Glutamatergic neuron (in vitro differentiated cells): ENCODE measurements around the gene KIAA0232. TPM values are rescaled to one million over a fixed set of nuclear protein-coding genes. Genes with fewer than 3 reads are reported as not detected.

ENCODE experiments used
- DNase-seq: peaks from one replicate; pipeline ENCODE4 v3.0.0; 2022
- H3K27ac Mint-ChIP-seq: one replicate; pipeline ENCODE4 v1.8.0; 2020; ENCODE audit warnings: mild to moderate bottlenecking, mixed read lengths, inconsistent platforms; ENCODE audit not compliant: unreplicated experiment
- H3K27me3 Mint-ChIP-seq: one replicate; pipeline ENCODE4 v1.8.0; 2020; ENCODE audit warnings: mild to moderate bottlenecking, moderate library complexity, mixed read lengths, inconsistent platforms; ENCODE audit not compliant: unreplicated experiment
- H3K36me3 Mint-ChIP-seq: one replicate; pipeline ENCODE4 v1.8.0; 2020; ENCODE audit warnings: mild to moderate bottlenecking, mixed read lengths, inconsistent platforms; ENCODE audit not compliant: unreplicated experiment
- H3K4me1 Mint-ChIP-seq: one replicate; pipeline ENCODE4 v1.8.0; 2020; ENCODE audit warnings: mild to moderate bottlenecking, low read depth, mixed read lengths, inconsistent platforms; ENCODE audit not compliant: unreplicated experiment
- H3K4me3 Mint-ChIP-seq: one replicate; pipeline ENCODE4 v1.8.0; 2020; ENCODE audit warnings: mild to moderate bottlenecking, mixed read lengths, inconsistent platforms; ENCODE audit not compliant: unreplicated experiment
- H3K9me3 Mint-ChIP-seq: one replicate; pipeline ENCODE4 v1.8.0; 2020; ENCODE audit warnings: mild to moderate bottlenecking, moderate library complexity, mixed read lengths, inconsistent platforms; ENCODE audit not compliant: unreplicated experiment
- total RNA-seq: library from RNA; stranded (reverse); fragmentation: NEBNext Ultra II Directional; extraction: Animal tissue kit (Norgen Biotek cat#: 25700); gene quantifications from one replicate; pipeline ENCODE4 v1.2.1, GENCODE V29; 2021; ENCODE audit not compliant: unreplicated experiment
- TF ChIP-seq, protein P1 (sequence below): fragments of 200-600 bp; sonication (generic); IDR thresholded peaks from one replicate; pipeline ENCODE4 v1.5.0; 2021; ENCODE audit not compliant: partially characterized antibody, unreplicated experiment

Gene KIAA0232
- total RNA-seq, 1 donor from 2014 or later: 64.4 TPM

DNA sequence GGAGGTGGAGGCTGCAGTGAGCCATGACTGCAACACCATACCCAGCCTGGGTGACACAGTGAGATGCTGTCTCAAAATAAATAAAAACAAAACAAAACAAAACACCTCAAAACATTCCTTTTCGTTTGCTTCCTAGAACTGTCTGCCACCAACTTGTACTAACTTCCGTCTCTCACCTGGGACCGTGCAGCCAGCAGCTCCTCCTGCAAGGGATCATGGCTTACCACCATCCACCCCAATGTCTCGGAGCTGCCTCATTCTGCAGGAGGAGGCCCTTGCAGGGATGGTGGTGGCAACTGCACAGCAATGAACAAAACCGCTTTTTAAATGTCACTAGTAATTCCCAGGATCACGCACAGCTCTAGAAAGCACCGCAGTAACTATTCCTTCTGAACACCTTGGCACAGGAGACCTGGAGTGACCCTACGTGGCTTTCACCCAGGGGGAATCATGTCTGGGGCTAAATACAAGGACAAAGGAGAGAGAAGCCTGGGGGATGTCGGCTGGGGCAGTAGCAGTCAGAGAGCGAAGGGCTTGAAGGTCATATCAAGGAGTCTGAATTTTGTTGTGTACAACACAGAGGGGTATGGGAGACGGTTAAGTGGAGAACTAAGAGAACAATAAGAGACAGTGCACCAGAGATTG lies 17.4 kb upstream of the KIAA0232 start:
- Mint-ChIP-seq H3K9me3 (peaks cover 2% of the 10 kb centered on the region), H3K4me1 (peaks cover 23% of the 10 kb centered on the region), H3K36me3 (peaks cover 4% of the 10 kb centered on the region), H3K27me3 (peaks cover 5% of the 10 kb centered on the region), H3K27ac (no peak overlapping the region), H3K4me3 (no peak overlapping the region)
- no peak for DNase-seq
- TF ChIP-seq, protein P1, sequence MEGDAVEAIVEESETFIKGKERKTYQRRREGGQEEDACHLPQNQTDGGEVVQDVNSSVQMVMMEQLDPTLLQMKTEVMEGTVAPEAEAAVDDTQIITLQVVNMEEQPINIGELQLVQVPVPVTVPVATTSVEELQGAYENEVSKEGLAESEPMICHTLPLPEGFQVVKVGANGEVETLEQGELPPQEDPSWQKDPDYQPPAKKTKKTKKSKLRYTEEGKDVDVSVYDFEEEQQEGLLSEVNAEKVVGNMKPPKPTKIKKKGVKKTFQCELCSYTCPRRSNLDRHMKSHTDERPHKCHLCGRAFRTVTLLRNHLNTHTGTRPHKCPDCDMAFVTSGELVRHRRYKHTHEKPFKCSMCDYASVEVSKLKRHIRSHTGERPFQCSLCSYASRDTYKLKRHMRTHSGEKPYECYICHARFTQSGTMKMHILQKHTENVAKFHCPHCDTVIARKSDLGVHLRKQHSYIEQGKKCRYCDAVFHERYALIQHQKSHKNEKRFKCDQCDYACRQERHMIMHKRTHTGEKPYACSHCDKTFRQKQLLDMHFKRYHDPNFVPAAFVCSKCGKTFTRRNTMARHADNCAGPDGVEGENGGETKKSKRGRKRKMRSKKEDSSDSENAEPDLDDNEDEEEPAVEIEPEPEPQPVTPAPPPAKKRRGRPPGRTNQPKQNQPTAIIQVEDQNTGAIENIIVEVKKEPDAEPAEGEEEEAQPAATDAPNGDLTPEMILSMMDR: no peak

DNA sequence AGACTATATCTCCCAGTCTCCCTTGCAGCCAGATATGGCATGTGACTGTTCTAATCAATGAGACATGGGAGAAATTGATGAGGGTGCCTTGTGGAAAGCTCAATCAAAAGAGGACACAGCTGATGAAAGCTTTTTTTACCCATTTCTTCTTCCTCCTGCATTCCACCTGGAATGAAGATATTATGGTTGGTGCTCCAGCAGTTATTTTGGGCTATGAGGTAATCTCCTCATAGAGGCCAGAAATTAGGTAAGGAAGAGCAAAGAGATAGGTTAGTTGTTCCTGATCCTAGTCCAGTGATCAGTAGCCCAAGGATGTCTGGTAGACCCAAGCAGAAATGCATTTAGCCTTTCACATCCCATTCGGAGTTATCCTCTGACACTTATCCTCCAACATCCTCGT lies 16.8 kb upstream of the KIAA0232 start:
- Mint-ChIP-seq H3K4me1 (peaks cover 24% of the 10 kb centered on the region), H3K27me3 (peaks cover 5% of the 10 kb centered on the region), H3K36me3 (peaks cover 4% of the 10 kb centered on the region), H3K27ac (no peak overlapping the region), H3K4me3 (no peak overlapping the region), H3K9me3 (peaks cover 2% of the 10 kb centered on the region)
- no peak for DNase-seq
- TF ChIP-seq, protein P1: no peak

DNA sequence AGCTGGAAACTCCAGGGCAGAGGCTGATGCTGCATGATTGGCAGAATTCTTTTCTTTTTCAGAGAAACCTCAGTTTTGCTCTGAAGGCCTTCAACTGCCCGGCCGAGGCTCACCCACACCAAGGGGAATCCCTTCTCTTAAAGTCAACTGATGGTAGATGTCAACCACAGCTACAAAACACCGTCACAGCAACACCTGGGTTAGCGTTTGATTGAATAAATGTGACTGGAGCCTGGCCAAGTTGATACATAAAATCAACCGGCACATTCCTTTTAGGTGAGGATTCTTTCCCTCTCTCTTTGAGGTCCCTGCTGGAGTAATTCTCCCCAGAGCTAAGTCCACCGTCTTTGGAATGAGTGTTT lies 15.2 kb upstream of the KIAA0232 start:
- Mint-ChIP-seq H3K27me3 (peaks cover 3% of the 10 kb centered on the region), H3K4me3 (no peak overlapping the region), H3K9me3 (no peaks in the 10 kb centered on the region), H3K27ac (no peak overlapping the region), H3K36me3 (no peaks in the 10 kb centered on the region), H3K4me1 (peaks cover 35% of the 10 kb centered on the region)
- TF ChIP-seq, protein P1: no peak
- DNase-seq: no peak

DNA sequence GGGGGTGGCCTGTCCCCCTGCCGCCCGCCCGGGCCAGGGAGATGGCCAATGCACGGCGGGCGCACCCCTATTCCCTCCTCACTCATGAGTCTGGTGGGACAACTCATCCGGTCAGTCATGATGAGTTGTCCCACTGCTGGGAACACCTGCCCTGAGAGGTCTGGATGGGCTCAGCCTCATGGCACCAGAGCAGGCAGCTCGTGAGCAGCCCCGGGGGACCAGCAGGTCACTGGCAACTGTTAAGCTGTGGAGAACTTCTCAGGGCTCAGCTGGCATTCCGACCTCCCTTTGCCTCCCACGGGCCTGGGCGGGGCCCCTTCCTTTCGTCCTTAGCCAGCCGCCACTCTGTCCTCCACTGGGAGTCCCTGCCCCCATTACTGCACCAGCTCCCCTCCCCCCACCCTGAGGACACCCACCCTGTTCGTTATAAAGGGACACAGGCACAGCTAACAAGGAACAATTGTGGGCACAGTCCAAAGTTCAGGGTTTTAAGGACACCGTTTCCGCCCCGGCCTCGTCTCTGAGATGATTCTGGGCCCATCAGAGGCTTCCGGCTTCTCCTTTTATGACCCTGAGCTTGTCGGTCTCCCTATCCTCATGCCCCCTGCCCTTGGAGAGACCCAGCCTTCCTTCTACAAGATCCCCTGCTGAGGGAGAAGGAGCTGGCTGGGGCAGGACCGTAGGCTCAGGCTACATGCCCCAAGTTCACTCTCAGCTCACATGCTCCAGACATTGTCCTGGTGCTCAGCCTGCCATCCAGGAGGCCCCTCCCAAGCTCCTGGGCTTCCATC lies 14.6 kb upstream of the KIAA0232 start:
- H3K4me3 Mint-ChIP-seq: no peak overlapping the region
- TF ChIP-seq, protein P1: no peak

DNA sequence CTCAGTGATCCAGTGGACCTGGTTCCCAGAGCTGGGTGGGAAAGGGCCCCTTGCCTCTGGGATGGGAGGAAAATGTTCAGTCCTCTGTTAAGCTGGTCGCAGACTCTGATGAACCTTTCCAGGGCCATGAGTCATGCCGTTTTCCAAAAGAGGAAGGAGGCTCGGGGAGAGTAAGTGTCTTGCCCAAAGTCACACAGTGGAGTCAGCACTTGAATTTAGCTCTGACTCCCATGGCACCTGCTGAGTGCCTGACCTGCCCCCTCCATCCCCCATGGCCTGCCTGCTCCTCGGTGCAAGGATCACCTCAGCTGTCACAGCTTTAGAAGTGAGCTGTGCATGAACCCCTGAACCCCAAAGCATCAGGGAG lies 14.0 kb upstream of the KIAA0232 start:
- Mint-ChIP-seq H3K9me3 (no peaks in the 10 kb centered on the region), H3K36me3 (no peaks in the 10 kb centered on the region), H3K4me3 (no peak overlapping the region), H3K27me3 (peaks cover under 1% of the 10 kb centered on the region), H3K27ac (no peak overlapping the region), H3K4me1 (peaks cover 34% of the 10 kb centered on the region)
- no peak for DNase-seq
- TF ChIP-seq, protein P1: no peak

More for the DNA sequence above, 14.6 kb upstream of the KIAA0232 start:
- Mint-ChIP-seq H3K27me3 (peaks cover 3% of the 10 kb centered on the region), H3K4me1 (peaks cover 37% of the 10 kb centered on the region), H3K36me3 (no peaks in the 10 kb centered on the region), H3K9me3 (no peaks in the 10 kb centered on the region), H3K27ac (no peak overlapping the region)
- no peak for DNase-seq
